H1 (cell line): ENCODE data around the gene PRLH. TPM values are rescaled to one million over a fixed set of nuclear protein-coding genes. Genes with fewer than 3 reads are reported as not detected.
"Not testable (repeated sequence)": the region's sequence is repeated elsewhere in the genome, so short reads cannot be mapped to it uniquely, and the experiment has no call there.

Source experiments
- CTCF ChIA-PET: fragments of 300-600 bp; sonication (Branson Sonifier 250); formaldehyde crosslinking; loops from one replicate; lab custom pipeline; 2021; ENCODE audit not compliant: partially characterized antibody; lab: Charles Lee
- POLR2A ChIA-PET: fragments of 300-600 bp; sonication (Branson Sonifier 250); formaldehyde crosslinking; loops from one replicate; lab custom pipeline; 2021; ENCODE audit warnings: inconsistent platforms; ENCODE audit not compliant: partially characterized antibody; lab: Charles Lee
- DNase-seq, 2 experiments: peaks; one replicate each; pipeline versions ENCODE4 v3.0.0 to v3.0.0-alpha.2; 2010 to 2022; ENCODE audit warnings: low spot score in 2 of 2, low read depth in 1 of 2, mixed read lengths in 1 of 2
- FAIRE-seq: peaks from 2 replicates; lab custom pipeline; 2011; peaks lifted over from hg19 to GRCh38; lab: Jason Lieb, UNC
- H2AFZ ChIP-seq: 2 replicates; pipeline ENCODE4 v1.8.1; 2012; ENCODE audit warnings: low read length, inconsistent platforms
- H2AK5ac ChIP-seq: 2 replicates; pipeline ENCODE4 v1.6.1; 2013; ENCODE audit warnings: low read depth, low read length
- H2BK120ac ChIP-seq: replicated peaks from 2 replicates; pipeline ENCODE3; 2013; ENCODE audit warnings: low read depth, low read length, inconsistent platforms
- H2BK12ac ChIP-seq: 2 replicates; pipeline ENCODE4 v1.6.1; 2013; ENCODE audit warnings: low read depth, low read length
- H2BK15ac ChIP-seq: 2 replicates; pipeline ENCODE4 v1.6.1; 2013; ENCODE audit warnings: low read length
- H2BK20ac ChIP-seq: 2 replicates; pipeline ENCODE4 v1.6.1; 2013; ENCODE audit warnings: low read length
- H2BK5ac ChIP-seq: 2 replicates; pipeline ENCODE4 v1.6.1; 2013; ENCODE audit warnings: low read depth, low read length
- H3K14ac ChIP-seq: 2 replicates; pipeline ENCODE4 v1.6.1; 2013; ENCODE audit warnings: inconsistent platforms; ENCODE audit not compliant: insufficient read length
- H3K18ac ChIP-seq: 2 replicates; pipeline ENCODE4 v1.6.1; 2013; ENCODE audit warnings: low read length; ENCODE audit errors: extremely low read depth
- H3K23ac ChIP-seq: 2 replicates; pipeline ENCODE4 v1.6.1; 2013; ENCODE audit warnings: inconsistent platforms; ENCODE audit not compliant: insufficient read length
- H3K23me2 ChIP-seq: 2 replicates; pipeline ENCODE4 v1.6.1; 2013; ENCODE audit warnings: low read depth, low read length
- H3K27ac ChIP-seq: 2 replicates; pipeline ENCODE4 v1.6.1; 2011; ENCODE audit warnings: low read depth, low read length, inconsistent platforms
- H3K27me3 ChIP-seq, 4 experiments: replicated peaks in 1 of 4; 1 replicate in 1 of 4; 2 replicates in 3 of 4; pipeline versions ENCODE4 v1.6.1 to v1.8.1; 2011 to 2013; ENCODE audit warnings: low read length in 3 of 4, mild to moderate bottlenecking in 3 of 4, inconsistent platforms in 2 of 4, mixed read lengths in 2 of 4, moderate library complexity in 1 of 4; ENCODE audit not compliant: control insufficient read depth in 3 of 4, insufficient read depth in 3 of 4; ENCODE audit errors: extremely low read depth in 1 of 4
- H3K36me3 ChIP-seq, 4 experiments: 2 replicates each; pipeline versions ENCODE4 v1.6.1 to v1.8.1; 2011 to 2013; ENCODE audit warnings: mild to moderate bottlenecking in 4 of 4, low read length in 3 of 4, moderate library complexity in 2 of 4, control low read depth in 1 of 4, inconsistent platforms in 1 of 4; ENCODE audit not compliant: insufficient read depth in 4 of 4, control insufficient read depth in 2 of 4
- H3K4ac ChIP-seq: replicated peaks from 2 replicates; pipeline ENCODE3; 2013; ENCODE audit warnings: low read length, low read depth, mixed read lengths, inconsistent platforms; ENCODE audit not compliant: insufficient read length
- H3K4me1 ChIP-seq, 4 experiments: replicated peaks in 1 of 4; 1 replicate in 1 of 4; 2 replicates in 3 of 4; pipeline versions ENCODE4 v1.6.1 to v1.8.1; 2011 to 2013; ENCODE audit warnings: low read length in 3 of 4, inconsistent platforms in 2 of 4, mixed read lengths in 1 of 4; ENCODE audit not compliant: insufficient read depth in 4 of 4, control insufficient read depth in 3 of 4
- H3K4me2 ChIP-seq, 2 experiments: 2 replicates each; pipeline versions ENCODE4 v1.6.1 to v1.8.1; 2011 to 2013; ENCODE audit warnings: low read depth in 2 of 2, low read length in 2 of 2, control low read depth in 1 of 2, inconsistent platforms in 1 of 2, mild to moderate bottlenecking in 1 of 2; ENCODE audit not compliant: insufficient read depth in 1 of 2
- H3K4me3 ChIP-seq, 4 experiments: fragments of 200-600, 300-600 bp in 1 of 4; sonication (generic), shearing (Covaris generic), sonication (Bioruptor Twin) in 1 of 4; 2 replicates each; pipeline versions ENCODE4 v1.5.1 to v1.8.1; 2011 to 2016; ENCODE audit warnings: low read length in 4 of 4, low read depth in 3 of 4, control low read depth in 2 of 4, inconsistent platforms in 2 of 4, mild to moderate bottlenecking in 2 of 4, mixed read lengths in 1 of 4, moderate library complexity in 1 of 4; ENCODE audit not compliant: insufficient read depth in 2 of 4; ENCODE audit errors: extremely low read depth in 1 of 4
- H3K56ac ChIP-seq: replicated peaks from 2 replicates; pipeline ENCODE3; 2013; ENCODE audit warnings: low read depth, mild to moderate bottlenecking, mixed read lengths, low read length, inconsistent platforms; ENCODE audit not compliant: insufficient read length
- H3K79me1 ChIP-seq: 2 replicates; pipeline ENCODE4 v1.6.1; 2013; ENCODE audit warnings: low read depth, low read length, control low read depth
- H3K79me2 ChIP-seq, 2 experiments: 2 replicates each; pipeline versions ENCODE4 v1.6.1 to v1.8.1; 2012 to 2013; ENCODE audit warnings: low read length in 2 of 2, mild to moderate bottlenecking in 2 of 2, inconsistent platforms in 1 of 2; ENCODE audit not compliant: insufficient read depth in 2 of 2, control insufficient read depth in 1 of 2
- H3K9ac ChIP-seq, 4 experiments: replicated peaks in 1 of 4; 1 replicate in 1 of 4; 2 replicates in 3 of 4; pipeline versions ENCODE4 v1.6.1 to v1.8.1; 2011 to 2013; ENCODE audit warnings: low read depth in 3 of 4, low read length in 3 of 4, control low read depth in 2 of 4, mild to moderate bottlenecking in 2 of 4, moderate library complexity in 2 of 4, inconsistent platforms in 1 of 4; ENCODE audit errors: extremely low read depth in 1 of 4
- H3K9me3 ChIP-seq, 2 experiments: 2 replicates each; pipeline versions ENCODE4 v1.6.1 to v1.8.1; 2012 to 2013; ENCODE audit warnings: mild to moderate bottlenecking in 2 of 2, moderate library complexity in 2 of 2, control low read depth in 1 of 2, inconsistent platforms in 1 of 2, low read depth in 1 of 2, low read length in 1 of 2, mixed read lengths in 1 of 2; ENCODE audit not compliant: insufficient read depth in 2 of 2
- H4K20me1 ChIP-seq, 2 experiments: replicated peaks in 1 of 2; 2 replicates each; pipeline versions ENCODE3 to v1.8.1; 2011 to 2013; ENCODE audit warnings: inconsistent platforms in 2 of 2, low read length in 2 of 2, mild to moderate bottlenecking in 1 of 2; ENCODE audit not compliant: insufficient read depth in 2 of 2, control insufficient read depth in 1 of 2
- H4K5ac ChIP-seq: 2 replicates; pipeline ENCODE4 v1.6.1; 2013; ENCODE audit warnings: low read length, low read depth, mixed read lengths, inconsistent platforms; ENCODE audit not compliant: insufficient read length
- H4K8ac ChIP-seq: 2 replicates; pipeline ENCODE4 v1.8.0; 2013; ENCODE audit warnings: mild to moderate bottlenecking, moderate library complexity, low read length, inconsistent platforms; ENCODE audit not compliant: insufficient read depth; ENCODE audit errors: extremely low read depth
- H4K91ac ChIP-seq: replicated peaks from 2 replicates; pipeline ENCODE3; 2013; ENCODE audit warnings: low read length, mixed read lengths, inconsistent platforms; ENCODE audit not compliant: insufficient read length
- WGBS, 2 experiments: shearing (Covaris generic) in 1 of 2; methylation state at CpG; one replicate each; pipeline versions ENCODE4 v1.1.6 to v1.1.7; 2013 to 2015; ENCODE audit warnings: low lambda C conversion rate in 2 of 2, mixed read lengths in 2 of 2, inconsistent platforms in 1 of 2, low coverage in 1 of 2, missing lambda C conversion rate in 1 of 2; ENCODE audit not compliant: insufficient replicate concordance in 2 of 2, insufficient coverage in 1 of 2, insufficient read length in 1 of 2; ENCODE audit errors: extremely low coverage in 1 of 2, missing lambda C conversion rate in 1 of 2; 5-methylcytosine and 5-hydroxymethylcytosine counted together
- polyA plus RNA-seq, 7 experiments: library from polyadenylated mRNA; depleted of rRNA in 3 of 7; stranded (reverse) in 5 of 7; unstranded in 2 of 7; fragments of >200 nt in 5 of 7; fragments of 200-250 nt in 2 of 7; gene quantifications; 1 replicate in 5 of 7; 2 replicates in 1 of 7; 4 replicates in 1 of 7; pipeline versions ENCODE4 v1.2.1 to v1.2.3, GENCODE V29; 2011 to 2013; ENCODE audit warnings: missing spikeins in 2 of 7, mixed read lengths in 2 of 7
- total RNA-seq: library from RNA; stranded (reverse); fragmentation: NEBNext Ultra II Directional; extraction: Animal tissue kit (Norgen Biotek cat#: 25700); gene quantifications from 2 replicates; pipeline ENCODE4 v1.2.1, GENCODE V29; 2021

The PRLH gene
- total and polyA plus RNA-seq, 2 of the 8 experiments (the other 6 are each of a cell fraction or from before 2014, with no cell fraction given) = not detected

- H3K79me1 ChIP-seq, H3K4me1 ChIP-seq, H2BK15ac ChIP-seq, H3K4ac ChIP-seq, H4K8ac ChIP-seq, H4K20me1 ChIP-seq, H3K79me2 ChIP-seq, H2BK120ac ChIP-seq, H3K23ac ChIP-seq, POLR2A ChIA-PET, H3K18ac ChIP-seq, H3K56ac ChIP-seq, H3K9ac ChIP-seq, H3K14ac ChIP-seq, H2AFZ ChIP-seq, DNase-seq, H3K4me3 ChIP-seq, H3K4me2 ChIP-seq, H3K27me3 ChIP-seq, H4K5ac ChIP-seq, H3K27ac ChIP-seq, FAIRE-seq, H3K23me2 ChIP-seq, H3K36me3 ChIP-seq, H2AK5ac ChIP-seq, H4K91ac ChIP-seq: not testable (repeated sequence)
- Histone ChIP-seq H2BK12ac (peak overlapping the region; percentile 71; the same call in 1 of the 2 replicates), H2BK20ac (peak overlapping the region; percentile 15; the same call in 1 of the 2 replicates), H3K9me3 (peaks cover 10 to 16% of the 10 kb centered on the region in 2 experiments; a peak in 3 of 4 replicates), H2BK5ac (peak overlapping the region; percentile 68; the same call in 1 of the 2 replicates)
- CTCF ChIA-PET = interaction anchor here (0.7 to 8.8 kb wide), 2 partner anchors 8 to 68 kb away, joined by 3 to 63 read pairs; no protein-coding TSS in a partner anchor
- 95% methylated on average over 4 of the region's 4 CpGs; no CpG with 5 or more reads in 1 of the 2 experiments for WGBS, 2 experiments
These were observed 40.1 kb downstream of the PRLH start for GRCh38 chr2:237606522-237606921.
